GM21786 (cell line): ENCODE data around the gene TRMT10A.
A peak's percentile ranks its signal among the peaks of the same experiment; 100 is the strongest.
"Not testable (repeated sequence)": the region's sequence is repeated elsewhere in the genome, so short reads cannot be mapped to it uniquely, and the experiment has no call there.

Source experiments
- ATAC-seq: cut with Tn5 transposase; IDR thresholded peaks from one replicate; pipeline ENCODE4 v1.9.1; 2021; ENCODE audit not compliant: unreplicated experiment

The TRMT10A gene

DNA sequence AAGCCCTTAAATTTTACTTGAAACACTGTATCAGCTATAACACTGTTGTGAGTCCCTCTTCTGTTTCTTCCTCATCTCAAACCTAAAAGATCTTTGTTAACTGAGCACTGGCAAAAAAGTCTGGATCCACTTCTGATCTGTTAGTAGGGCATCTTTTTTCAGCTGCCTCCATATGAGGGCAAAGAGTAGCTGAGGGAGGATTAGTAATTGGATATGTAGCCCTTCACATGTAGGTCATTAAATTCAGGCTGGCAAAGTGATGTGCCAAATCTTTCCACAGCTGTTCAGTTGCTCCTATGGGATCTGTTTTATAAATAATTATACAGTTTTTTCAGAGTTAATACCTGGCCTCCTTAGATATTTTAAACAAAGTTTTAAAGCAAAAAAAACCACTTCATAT is 1.1 kb upstream of the TRMT10A start:
- no peak for ATAC-seq

DNA sequence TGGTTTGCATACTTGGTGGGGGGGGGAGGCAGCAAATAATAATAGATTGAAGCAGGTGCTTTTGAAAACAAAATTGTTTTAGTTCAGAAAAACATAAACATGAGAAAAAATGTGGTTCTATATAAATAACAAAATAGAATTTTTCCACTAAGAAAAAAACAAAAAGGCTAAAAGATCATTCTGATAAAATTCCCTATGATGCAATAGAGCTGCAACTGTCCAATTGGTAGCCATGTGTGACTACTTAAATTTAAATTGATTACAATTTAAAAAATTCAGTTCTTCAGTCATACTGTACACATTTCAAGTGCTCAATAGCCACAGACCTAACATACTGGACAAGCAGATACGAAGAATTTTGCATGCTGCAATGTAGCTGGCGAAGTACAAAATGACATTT is 11.0 kb downstream of the TRMT10A start:
- no peak for ATAC-seq

DNA sequence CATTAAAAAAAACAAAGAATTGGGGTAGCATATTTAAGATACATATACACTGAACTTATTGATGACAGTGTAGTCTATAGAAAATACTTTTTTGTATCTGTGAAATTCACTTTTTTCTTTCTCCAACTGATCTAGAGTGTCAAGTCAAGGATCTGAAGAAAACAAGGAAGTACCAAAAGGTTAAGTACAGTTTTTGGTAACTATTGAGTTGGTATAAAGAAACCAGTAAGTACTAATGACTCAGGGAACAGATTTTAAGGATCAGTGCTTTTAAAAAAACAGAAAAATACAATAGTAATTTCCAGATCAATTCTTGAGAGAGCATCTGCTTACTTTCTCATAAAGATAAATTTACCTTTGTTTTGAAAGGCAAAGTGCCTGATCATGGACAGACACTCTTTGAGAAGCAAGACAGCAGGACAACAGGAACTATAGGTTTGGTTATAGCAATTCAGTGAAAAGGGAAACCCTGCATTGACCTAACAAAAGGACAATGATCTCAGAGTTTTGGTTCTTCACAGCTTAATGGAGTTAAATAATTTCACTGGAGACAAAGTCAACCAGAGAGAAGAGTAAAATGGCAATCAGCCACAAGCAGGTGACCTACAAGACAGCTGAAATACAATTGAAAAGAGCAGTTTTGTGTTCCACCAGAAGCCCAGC is 23.4 kb downstream of the TRMT10A start:
- peak; percentile 42 for ATAC-seq

- ATAC-seq = no peak
Observed at GRCh38 chr4:99537674-99538073, 26.2 kb downstream of the TRMT10A start.

DNA sequence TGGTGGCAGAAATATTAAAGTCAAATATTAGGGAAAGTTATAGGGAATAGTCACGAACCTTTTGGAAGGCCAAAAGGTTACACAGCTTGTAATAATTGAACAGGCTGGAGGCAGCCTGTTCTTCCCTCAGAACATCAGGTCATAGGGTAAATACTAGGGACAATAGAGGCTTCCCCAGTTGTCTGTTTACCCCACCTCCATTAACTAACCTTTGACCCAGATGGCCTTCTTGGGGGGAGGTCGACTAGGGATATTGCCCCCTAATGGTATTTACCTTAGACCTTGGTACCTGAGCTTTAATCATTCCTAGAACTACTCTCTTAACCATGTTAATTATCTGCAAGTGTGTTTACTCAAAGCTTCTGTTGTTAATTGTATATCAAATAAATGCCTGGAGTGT is 27.0 kb downstream of the TRMT10A start:
- no peak for ATAC-seq

DNA sequence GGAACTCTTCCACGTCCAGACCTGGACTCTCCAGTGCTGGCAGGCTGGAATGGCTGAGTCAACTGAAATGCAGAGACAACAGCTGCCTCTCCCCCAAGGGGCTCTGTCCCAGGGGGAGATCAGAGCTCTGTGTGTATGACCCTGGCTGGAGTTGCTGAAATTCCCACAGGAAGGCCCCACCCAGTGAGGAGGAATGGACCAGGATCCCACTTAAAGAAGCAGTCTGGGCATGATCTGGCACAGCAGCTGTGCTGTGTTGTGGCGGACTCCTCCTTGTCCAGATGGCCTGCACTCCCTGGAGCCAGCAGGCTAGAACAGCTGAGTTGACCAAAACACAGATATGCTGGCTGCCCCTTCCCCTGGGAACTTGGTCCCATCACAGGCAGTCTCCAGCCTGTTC is 27.6 kb downstream of the TRMT10A start:
- ATAC-seq = no peak

- ATAC-seq = not testable (repeated sequence)
Observed at GRCh38 chr4:99534699-99535098, 29.1 kb downstream of the TRMT10A start.

GRCh38 chr4:99529956-99530355 is 33.9 kb downstream of the TRMT10A start:
- ATAC-seq = no peak

GRCh38 chr4:99529228-99529627 is 34.6 kb downstream of the TRMT10A start:
- no peak for ATAC-seq

DNA sequence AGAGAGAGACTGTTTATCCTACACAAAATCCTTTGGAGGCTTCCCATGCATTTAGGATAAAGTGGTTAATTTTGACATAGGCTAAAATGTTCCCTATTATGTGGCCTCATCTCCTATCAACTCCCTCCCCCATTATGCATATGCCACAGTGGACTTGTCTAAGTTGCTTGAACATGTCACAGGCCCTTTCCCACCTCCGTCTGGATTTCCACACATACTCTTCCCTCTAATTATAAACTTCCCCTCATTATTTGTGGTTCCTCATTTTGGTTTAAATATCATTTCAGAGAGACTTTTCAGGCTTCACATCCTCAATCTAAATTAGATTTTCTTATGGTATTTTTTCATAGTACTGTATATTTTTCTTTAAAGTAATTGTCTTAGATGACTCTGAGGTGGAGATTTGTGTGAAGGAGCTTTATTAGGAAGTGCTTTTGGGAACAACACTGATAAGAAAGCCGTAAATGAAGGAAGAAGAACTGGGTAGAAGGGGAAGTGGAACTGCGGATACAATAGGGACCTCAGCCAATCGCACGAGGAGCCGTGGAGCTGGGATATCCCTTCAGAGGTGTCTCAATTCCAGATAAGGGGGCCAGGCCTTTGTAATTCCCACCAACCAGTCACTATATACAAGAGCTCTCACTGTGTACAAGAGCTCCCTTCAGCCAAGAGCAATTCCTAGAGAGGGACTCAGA is 45.1 kb downstream of the TRMT10A start:
- no peak for ATAC-seq

DNA sequence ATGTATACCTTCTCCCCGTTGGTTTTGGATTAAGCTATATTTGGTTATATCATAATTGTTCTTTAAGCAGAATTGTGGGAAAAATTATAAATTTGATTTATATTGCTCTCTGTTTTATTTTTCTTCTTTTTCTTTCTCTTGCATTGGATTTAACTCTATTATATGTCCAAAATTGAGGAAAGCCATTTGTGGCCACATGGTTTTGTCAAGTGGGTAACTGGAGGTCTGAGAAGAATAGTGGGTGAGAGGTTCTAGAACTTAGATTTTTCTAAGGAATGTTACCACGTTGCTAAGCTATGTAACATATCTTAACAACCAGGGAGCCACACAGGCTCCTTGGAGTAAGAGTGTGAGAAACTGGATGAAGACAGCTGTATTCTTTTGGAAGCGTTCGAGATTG is 53.1 kb downstream of the TRMT10A start, which contains the start of gene C4orf17:
Gene C4orf17 (plus strand): TSS at position 301 of the 400 bp plus-strand sequence. CDS start 2,061 bp downstream, outside the sequence.
- no peak for ATAC-seq

DNA sequence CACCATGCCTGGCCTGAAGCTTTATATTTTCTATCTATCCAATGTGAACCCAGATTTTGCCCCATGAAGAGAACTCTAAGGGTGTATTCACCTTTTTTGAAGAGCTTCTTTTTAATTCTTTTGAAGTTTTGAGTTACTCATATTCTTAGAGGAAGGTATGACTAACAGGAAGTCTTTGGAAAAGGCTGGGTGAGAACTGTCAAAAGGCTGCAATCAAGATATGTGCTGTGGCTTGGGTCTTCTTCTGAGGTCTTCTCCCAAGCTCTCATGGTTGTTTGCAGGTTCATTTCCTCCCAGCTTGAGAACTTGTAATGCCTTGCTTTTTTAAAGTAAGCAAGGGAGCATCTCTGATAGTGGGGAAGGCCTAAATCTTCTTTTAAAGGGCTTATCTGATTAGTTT is 56.1 kb downstream of the TRMT10A start:
- ATAC-seq = no peak

DNA sequence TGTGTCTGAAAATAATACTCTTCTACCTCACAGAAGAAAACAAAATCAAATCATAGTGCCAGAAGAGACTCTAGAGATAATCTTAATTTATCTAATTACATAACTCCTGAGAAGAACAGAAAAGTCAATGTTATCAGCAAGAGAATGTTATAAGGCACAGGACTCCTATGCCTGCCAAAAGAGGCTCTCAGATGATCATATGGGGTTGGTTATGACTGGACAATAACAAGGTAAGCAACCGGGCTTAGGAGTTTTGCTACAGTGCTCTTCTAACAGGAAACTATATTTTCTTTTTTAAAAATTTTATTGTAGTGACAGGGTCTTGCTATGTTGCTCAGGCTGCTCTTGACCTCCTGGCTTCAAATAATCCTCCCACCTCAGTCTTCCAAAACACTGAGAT is 56.5 kb downstream of the TRMT10A start:
- no peak for ATAC-seq

DNA sequence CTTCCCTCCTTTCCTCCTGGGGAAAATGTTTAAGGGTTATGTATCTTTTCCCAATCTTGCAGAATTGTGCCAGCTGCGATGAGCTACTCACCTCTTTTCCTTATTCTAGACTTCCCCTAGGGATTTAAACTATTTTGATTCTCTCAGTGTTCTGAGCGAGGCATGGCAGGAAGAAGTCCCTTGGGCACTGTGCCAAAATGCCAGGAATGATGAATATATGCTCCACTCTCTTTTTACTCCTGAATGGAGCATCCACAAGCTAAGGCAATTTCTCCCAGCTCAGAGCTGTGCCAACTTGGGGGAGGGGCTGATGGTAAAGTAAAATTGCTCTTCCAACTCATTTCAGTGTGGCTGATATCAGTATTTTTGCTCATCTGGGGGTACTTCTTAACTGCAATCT is 57.1 kb downstream of the TRMT10A start:
- no peak for ATAC-seq

DNA sequence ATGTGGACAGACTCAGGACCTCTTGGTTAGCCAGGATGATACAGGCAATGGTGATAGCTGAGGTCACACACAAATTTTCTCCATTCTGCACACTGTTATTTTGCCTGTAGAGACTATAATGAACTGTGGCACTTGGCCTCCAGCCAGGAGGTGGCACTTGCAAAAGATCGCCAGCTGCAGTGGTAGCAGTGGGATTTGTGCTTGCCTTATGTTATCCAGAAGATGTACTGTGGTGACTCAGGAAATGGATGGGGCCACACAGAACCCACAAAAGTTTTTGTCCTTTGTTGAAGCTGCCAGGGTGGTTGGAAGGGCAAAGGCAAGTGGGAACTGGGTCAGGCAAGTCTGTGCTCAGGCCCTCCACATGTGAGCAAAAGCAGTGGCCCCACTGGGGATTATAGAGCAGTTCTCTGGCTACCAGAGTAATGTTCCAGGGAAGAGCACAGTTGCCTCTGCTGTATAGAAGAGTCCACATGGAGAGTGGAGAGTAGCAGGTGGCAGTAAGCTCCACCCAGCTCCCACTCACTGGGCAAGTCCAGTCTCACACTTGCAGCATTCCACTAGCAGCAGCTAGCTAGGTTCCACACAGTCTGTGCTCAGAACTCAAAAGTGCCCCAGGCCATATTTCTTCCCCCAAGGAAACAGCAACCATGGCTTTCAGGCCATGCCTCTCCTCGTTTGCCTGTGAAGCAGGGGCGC is 58.9 kb downstream of the TRMT10A start:
- no peak for ATAC-seq
